Activated CD8-positive, alpha-beta memory T cell treated with anti-CD3 and anti-CD28 coated beads, Interleukin-2, amount 50 U/mL, for 1 hour (primary cell): ENCODE results near the gene SAMD1.

Experiments used
- DNase-seq: peaks from one replicate; pipeline ENCODE4 v3.0.0-alpha.2; 2020; ENCODE audit errors: extremely low read depth

SAMD1 gene

DNA sequence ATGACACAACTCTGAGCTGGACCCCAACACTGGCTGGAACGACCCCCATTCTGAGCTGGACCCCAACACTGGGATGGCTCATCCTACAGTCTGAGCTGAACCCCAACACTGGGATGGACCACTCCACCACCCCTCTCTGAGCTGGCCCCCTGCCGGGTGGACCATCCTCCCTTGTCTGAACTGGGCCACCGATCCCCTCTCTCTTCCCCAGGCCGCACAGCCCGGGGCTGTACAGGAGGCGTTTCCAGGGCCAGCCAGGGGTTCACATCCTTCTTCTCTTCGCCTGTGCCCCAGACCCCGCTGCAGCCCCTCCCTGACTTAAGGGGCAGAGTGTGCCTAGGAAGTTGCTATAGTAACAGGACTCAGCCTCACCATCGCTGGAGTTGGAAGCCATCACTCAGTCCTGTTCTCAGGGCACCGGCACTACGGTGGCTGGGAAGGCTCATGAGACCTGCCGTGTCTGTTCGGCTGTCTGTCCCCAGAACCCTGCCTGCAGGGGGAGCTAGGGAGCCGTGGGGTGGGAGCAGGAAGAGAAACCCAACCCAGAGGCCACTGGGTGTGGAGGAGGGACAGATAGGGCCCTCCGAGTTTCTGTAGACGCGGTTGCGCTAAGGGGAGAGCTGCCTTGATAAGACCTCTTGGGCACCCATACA, 23.3 kb upstream of the SAMD1 start:
- DNase-seq = no peak

DNA sequence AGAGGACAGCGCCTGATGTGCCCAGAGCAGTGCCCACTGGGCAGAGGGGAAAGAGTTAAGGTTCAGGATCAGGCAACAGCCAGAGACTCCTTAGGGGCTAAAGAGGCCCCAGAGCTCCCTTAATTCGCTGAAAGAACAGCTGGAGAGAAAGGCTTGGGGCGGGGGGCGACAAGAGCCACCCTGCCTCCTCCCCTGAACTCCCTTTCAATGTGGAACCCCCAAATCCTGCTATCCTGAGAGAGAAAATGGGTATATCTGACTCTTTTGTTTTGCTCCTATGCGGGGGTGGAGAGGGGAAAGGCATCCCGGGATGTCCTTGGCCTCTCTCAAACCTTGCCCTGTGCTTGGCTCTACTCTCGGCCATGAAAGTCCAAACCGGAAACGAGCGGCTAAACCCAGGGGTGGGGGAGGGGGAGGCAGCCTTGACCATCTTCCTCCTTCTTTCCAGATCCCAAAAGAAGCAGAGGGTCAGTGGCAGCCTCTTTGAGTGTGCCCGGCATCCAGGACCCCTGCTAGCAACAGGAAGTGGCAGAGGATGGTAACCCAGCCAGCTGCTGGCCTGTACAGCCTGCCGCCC, 22.3 kb upstream of the SAMD1 start:
- no peak for DNase-seq

DNA sequence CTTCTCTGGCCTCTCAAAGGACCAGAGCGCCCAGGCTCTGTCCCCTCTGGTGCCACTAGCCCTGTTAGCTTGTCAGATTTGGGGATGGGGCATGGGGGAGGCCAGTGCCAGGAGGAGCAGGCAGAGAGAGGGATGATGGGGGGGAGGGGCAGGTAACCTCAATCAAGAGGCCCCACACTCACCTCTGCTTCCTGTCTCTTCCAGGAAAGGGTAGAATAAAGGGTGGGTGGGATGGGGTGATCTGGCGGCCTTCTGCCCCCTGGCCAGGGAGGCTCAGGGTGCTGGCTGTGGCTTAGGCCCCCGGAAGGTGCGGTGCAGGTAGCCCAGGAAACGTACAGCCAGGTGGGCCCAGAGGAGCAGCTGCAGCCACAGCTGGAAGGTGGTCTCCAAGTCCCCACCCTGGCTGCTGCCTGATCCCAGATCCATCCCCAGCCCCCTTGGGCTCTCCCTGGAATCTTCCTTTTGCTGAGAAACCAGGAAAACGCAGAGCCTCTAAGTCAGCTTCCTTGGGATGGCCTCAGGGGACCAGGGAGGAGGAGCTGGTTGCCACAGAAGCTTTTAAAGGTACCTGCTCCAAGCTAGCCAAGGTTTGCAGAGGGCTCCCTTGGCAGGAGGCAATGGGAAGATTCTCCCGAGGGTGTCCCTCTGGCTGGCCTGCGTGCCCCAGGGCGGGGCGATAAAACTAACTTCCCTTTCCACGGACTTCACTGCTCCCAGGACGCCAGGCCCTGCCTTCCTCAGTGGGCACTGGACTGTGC, 21.7 kb upstream of the SAMD1 start:
- DNase-seq = no peak

DNA sequence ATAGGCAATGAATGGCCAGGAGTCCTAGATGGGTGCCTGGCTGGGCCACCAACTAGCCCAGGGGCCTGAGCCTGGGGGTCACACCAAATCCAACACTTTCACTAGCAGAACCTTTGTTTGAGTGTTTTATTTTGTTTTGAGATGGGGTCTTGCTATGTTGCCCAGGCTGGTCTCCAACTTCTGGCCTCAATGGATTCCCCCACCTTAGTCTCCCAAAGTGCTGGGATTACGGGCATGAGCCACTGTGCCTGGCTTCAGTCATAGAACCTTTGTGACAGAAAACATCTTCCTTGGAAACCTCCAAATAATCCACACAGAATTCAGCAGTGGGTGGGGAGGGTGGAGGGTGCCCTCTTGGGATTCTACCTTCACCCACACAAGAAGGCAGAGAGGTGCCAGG, 20.9 kb upstream of the SAMD1 start:
- DNase-seq = no peak

DNA sequence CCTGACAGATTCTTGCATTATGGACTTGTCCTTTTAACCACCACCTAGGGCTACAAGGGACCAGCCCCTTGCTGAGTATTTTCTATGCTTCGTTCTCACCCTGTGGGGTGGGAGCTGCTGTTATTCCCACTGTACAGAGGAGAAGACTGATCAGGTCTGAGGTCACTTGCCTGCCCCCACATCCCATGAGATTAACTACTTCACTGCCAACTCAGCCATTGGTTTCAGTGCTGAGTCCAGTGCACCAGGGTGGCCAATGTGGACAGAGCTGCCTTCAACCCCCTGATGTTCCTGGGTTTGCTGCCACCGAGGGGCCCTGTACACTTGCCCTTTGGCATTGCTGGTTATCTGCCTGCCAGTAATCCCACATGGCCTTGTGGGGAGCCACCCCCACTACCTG, 20.1 kb upstream of the SAMD1 start:
- no peak for DNase-seq

DNA sequence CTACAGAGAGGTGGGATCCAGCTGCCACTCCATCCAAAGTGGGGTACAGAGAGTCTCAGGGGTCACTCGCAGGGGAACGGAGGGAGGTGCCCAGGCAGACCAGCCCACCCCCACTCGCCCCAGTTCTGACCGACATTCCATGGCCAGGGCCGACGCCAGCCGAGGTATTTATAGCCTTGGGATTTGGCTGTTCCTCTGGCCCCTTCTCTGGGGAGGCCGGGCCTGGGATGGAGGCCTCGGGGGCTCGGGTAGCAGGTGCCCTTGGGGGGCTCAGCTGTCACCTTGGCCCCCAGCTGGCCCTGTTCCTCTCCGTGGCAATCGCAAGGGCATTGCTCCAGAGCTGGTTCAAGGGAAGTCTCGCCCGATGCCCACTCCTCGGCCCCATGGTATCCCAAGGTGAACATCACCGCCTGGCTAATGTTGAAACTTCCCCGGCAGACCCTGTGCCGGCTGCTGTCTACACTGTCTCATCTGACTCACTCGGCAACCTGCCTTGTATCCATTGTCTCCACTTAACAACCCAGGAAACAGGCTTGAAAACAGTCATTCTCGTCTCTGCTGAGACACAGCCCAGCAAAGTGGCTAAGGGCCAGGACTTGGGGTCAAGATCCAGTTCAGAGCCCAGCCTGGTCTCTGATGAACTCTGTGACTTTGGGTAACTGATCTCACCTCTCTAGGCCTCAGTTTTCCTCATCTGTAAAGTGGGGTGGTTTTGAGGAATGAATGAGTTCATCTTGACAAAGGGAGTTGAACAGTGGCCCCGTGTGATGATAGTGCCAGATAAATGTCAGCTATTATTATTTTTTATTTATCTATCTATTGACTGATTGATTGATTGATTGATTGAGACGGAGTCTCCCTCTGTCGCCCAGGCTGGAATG, 17.3 kb upstream of the SAMD1 start:
- no peak for DNase-seq

DNA sequence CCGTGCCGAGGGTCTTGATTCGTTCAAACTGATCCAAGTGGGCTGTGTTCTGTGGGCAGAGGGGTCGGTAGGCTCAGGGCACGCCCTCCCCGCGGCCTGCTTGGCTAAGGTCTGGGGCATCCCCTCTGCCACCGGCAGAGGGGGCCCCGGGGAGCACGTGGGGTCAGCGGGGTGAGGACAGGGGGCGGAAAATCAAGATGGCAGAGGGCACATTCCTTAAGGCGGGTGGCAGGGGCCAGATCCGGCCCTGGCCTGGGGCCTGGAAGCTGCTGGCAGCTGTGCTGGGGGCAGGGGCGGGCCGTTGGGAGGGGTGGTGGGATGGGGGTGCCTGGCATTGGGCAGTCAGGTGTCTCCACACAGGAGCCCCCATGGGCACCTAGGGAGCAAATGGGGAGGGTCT, 16.3 kb upstream of the SAMD1 start:
- DNase-seq = no peak

DNA sequence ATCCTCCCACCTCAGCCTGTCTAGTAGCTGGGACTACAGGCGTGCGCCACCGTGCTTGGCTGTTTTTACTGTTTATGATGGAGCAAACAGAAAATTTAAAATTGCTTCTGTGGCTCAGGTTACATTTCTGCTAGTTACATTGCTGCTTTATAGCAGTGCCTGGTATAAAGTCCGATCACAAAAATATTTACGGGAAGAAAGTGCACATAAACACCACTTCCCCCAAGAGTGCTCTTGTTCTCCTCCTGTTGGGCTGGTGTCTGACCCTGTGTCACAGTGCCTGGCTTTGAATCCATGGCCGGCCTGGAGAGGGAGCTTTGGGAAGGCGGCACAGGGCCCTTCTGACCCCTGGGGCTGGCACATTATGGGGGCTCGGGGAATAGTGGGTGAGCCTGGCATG, 15.1 kb upstream of the SAMD1 start:
- no peak for DNase-seq

DNA sequence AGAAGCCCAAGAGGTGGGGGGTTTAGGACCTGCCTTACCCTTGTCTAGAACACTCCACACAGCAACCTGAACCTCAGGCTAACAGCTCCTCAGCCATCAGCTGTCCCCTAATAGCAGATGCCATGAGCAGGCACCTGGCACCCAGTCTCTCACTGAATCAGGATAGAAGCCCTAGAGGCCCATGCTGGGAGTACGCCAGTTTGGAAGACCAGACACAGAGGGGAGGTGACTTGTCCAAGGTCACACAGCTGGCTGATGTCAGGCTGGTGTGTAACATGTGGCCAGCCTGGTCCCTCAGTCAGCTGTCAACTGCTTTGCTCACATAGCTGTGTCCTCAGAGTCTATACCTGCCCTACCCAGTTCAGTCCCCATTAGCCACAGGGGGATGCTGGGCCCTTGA, 12.8 kb upstream of the SAMD1 start:
- no peak for DNase-seq

DNA sequence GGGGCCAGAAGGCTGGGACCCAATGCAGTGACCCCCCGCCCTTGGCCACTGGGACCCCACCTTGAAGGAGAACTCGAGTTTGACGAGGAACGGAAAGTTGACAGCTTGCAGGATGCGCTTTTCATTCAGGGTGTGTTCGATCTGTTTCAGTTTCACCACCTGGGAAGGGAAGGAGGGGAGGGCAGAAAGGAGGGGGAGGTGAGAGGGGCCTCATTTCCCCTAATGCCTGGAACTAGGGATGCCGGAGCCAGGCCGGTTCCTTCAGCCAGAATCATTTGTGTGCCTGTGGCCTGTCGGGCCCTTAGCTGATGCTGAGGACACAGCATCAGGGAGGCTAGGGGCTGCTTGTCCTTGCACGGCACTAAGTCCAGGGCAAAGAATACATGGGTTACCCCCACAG, 12.2 kb upstream of the SAMD1 start:
- no peak for DNase-seq

DNA sequence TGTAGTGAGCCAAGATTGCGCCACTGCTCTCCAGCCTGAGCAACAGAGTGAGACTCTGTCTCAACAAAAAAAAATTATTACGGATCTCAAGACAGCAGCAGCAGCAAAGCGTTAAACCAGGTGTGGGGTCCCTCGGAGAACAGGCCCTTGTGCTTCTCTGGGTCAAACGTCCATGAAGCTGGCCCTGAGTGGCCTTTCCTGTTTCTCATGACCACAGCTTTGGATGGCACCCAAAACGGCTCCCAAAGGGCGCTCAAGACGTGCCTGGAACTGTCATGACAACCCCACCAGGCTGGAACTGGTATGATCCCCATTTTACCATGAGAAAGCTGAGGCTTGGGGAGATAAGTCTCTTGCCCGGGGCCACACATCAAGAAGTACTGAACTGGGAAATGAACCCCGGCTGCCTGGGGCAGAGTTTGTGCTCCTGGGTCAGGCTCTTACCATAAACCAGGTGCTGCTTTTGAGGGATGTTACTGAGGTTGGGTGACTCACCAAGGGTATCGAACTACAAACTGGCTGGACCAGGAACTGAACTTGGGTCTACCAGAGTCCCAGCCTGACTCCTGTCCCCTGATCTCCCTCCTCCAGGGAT, 11.6 kb upstream of the SAMD1 start:
- DNase-seq = no peak

DNA sequence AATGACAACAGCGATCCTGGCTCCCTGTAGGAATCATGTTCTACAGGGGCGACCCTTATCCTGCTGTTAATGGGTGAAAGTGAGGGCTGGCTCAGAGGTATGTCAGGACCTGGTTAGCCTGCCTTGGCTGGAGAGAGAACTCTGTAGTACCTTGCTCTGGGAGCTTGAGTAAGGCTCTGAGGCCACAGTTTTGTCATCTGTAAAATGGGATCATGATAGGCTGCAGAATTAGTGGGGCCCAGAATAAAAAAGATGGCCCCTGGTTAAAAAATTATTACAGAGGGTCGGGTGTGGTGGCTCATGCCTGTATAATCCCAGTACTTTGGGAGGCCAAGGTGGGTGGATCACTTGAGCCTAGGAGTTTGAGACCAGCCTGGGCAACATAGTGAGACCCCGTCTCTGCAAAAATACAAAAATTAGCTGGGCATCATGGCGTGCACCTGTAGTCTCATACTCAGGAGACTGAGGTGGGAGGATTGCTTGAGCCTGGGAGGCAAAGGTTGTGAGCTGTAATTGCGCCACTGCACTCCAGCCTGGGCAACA, 10.5 kb upstream of the SAMD1 start:
- DNase-seq = no peak

DNA sequence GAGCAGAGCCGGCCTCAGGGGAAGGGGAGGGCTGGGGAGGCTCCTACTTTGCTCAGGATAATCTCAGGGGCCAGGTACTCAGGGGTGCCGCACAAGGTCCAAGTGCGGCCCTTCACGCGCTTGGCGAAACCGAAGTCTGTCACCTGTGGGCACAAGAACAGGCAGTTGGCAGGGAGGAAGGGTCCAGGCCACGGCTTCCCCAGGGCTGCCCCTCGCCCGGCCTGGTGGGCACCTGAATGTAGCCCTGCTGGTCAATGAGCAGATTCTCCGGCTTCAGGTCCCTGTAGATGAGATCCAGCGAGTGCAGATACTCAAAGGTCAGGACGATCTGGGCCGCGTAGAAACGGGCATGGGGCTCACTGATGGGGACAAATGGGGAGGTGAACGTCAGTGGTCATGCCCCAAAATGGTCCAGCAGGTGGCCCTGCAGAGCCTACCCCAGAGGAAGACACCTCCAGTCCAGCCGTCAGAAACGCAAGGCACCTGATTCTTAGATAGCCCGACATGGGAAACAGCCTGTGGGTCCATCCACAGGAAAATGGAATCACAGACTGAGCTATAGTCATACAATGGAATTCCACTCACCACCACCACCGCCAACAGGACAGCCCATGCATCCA, 7.1 kb upstream of the SAMD1 start:
- no peak for DNase-seq

DNA sequence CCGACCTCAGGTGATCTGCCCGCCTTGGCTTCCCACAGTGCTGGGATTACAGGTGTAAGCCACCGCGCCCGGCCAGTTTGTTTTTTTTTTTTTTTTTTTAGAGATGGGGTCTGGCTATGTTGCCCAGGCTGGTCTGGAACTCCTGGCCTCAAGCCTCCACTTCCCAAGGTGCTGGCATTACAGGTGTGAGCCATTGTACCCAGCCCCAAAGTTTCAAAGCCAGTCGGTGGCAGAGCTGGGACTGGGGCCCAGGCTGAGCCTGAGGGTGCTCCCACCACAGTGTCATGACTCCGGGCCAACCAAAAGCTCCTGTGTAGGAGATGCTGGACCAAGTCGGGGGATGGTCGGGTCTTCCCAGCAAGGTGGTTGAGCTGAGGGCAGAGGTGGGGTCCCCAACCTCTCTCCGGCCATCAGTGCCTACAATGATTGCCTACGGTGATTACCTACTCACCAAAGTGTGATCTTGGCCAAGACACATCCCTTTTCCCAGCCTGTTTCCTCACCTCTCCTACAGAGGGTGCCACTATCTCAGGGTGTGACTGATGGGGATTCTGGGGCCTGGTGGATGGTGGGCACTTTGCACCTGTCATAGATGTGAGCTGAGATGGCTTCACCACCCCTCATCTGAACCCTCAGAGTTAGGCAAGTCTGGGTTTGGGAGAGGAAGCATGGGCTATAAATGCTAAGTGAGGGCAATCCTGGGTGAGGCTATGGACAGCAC, 5.9 kb upstream of the SAMD1 start:
- no peak for DNase-seq

DNA sequence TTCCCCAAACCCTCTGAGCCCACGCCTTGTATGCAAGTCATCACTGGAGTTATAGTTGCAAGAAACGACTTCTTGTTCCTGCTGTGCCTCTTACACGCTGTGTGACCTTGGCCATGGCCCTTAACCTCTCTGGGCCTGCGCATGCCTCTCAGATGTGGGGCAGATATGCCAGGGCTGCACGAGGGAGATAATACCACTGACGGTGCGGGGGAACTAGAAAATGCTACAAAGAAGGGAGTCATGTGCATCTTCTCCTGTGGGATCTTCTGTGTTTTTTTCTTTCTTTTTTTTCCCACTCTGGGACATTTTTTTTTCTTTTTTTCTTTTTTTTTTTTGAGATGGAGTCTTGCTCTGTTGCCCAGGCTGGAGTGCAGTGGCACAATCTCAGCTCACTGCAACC, 4.3 kb upstream of the SAMD1 start:
- no peak for DNase-seq

DNA sequence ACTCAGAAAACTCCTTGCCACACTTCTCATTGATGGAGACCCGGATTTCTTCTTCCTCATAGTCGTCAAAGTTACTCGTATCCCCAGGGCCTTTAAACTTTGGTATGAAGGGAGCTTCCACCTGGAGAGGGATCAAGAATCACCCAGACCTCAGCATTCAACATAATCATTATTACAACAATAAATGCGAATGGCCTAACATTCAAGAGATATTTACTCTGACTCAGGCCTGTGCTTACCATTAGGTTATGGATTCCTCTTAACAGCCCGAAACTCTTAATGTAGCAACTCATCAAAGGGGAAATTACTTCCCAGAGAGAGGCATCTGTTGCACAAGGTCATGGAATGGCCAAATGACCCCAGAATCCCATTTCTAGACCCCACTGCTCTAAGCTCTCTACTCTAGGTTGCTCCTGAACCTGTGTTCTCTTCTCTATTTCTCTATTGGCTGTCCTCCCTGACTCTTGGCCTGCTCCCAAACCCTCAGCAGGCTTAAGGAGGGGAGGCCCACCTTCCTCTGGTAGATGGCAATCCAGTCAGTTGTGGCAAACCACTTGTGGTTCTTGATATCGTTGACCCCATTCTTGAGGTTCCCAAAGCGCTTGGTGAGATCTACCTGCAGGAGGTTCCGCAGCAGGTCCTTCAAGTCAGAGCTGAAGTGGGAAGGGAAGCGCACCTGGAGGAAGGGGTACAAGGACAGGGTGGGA, 2.7 kb upstream of the SAMD1 start:
- no peak for DNase-seq

DNA sequence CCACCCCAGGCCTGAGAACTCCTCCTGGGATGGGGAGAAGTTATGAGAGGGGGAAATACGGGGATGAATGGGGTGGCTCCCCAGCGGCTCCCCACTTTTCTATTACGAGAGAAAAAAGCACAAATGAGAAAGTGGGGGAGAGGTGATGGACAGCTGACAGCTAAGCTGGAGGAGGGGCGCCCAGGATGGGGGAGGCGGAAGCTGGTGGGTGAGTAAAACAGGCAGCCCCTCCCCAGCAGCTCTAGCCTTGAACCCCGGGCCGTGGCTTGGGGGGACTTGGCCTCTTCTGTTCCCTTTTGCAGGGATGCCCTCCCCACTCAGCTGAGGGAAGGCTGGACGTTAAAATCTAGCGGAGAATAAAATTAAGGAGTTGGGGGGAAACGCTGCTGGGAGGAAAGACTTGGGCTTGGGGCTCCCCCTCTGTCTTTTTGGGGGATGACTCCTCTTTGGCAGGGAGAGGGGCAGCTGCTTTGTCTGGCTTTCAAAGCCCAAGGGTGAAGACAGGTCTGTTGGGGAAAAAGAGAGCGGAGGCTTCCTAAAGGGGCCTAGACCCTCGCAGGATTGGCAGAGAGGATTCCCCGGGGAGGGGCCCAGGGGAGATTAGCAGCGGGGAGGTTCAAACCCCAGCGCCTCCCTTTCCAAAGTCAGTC, 1.4 kb upstream of the SAMD1 start:
- DNase-seq = no peak

DNA sequence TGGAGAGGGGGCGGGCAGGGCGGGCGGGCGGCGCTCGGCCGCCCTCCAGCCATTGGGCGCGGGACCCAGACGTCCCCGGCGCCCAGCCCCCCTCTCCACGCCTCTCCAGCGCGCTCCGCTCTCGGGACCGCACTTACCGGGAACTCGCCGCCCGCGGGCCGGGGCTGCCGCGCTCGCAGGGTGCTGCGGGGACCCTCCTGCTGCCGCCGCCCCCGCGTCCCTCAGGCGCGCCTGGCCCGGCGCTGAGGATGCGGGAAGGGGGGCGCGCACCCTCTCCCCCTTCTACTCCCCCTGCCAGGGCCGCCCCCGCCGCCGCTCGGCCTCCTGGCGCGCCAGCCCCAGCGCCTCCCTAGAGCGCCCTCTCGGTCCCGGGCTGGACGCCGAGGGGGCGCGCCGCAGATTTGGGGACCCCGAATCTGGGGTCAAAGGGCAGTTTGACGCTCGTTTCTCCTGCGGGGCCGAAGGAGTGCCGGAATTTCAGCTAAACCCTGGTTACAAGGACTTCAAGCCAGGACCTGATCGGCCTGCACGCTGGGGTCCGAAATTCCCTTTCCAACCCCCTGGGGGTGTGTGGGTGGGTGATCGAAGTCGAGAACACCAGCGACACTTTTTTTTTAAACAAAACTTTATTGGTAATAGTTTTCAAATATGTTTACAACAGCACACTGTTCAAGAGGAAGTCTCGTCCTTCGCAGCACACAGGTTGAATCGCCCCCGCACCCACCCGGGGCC, 696 bp upstream of the SAMD1 start:
- DNase-seq = no peak
